ENCODE results near the gene UBAC1. TPM values are rescaled to one million over a fixed set of nuclear protein-coding genes. Genes with fewer than 3 reads are reported as not detected.

The UBAC1 gene, protein sequence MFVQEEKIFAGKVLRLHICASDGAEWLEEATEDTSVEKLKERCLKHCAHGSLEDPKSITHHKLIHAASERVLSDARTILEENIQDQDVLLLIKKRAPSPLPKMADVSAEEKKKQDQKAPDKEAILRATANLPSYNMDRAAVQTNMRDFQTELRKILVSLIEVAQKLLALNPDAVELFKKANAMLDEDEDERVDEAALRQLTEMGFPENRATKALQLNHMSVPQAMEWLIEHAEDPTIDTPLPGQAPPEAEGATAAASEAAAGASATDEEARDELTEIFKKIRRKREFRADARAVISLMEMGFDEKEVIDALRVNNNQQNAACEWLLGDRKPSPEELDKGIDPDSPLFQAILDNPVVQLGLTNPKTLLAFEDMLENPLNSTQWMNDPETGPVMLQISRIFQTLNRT
- 23.1 and 29.1 TPM in 2 replicates for total RNA-seq

DNA sequence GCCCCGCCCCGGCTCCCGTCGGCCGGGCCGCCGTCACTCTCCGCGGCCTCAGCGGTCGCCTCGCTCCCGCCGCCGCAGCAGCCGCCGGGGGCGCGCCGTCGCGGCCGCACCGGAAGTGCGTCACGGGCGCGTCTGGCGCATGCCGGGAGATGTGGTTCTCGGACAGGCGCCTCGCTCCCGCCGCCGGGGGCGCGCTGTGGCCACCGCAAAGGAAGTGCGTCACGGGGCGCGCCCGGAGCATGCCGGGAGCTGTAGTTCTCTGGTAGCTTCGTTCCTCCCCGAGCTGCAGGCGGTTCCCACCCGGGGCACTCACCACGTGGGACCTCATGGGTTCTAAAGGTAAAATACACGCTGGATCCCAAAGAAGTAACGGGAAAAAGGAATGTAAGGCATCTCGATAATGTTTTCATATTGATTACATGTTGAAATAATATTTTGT is at the start of gene UBAC1:
Gene UBAC1, minus strand, starts transcription at position 97 of the 439 bp plus-strand sequence. CDS start 211 bp downstream, outside the sequence.

DNA sequence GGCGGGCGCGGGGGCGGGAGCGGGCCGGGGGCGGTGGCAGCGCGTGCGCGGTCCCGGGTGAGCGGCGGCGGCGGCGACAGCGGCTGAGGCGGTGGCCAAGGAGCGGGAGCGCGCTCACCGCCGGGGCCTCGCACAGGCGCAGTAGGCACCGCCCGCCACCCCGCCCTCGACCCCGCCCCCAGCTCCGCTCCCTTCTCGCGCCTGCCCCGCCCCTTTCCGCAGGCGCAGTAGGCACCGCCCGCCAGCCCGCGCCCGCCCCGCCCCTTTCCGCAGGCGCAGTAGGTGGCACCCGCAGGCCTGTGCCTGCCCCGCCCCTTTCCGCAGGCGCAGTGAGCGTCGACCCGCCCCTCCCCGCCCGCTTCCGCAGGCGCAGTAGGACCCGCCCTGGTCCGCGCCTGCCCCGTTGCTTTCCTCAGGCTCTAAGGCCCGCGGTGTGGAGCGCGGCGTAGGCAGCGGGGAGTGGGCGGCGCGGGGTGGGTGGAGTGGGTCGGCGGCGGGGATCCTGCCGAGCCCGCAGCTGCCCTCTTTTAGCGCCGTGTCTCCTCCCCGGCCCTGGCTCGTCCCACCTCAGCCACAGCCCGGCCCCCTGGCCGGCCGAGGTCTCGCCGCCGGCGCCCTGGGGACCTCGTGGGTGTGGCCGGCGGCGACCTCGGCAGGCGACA is 53.6 kb downstream of the UBAC1 start, which contains the start of gene CAMSAP1:
Gene CAMSAP1, minus strand, starts transcription at position 116 of the 662 bp plus-strand sequence. CDS start 387 bp downstream, outside the sequence.

Other genes with a start within 250 kb of the UBAC1 start
- 14.0 and 21.3 TPM in 2 replicates for gene CAMSAP1, start 53.8 kb downstream of the UBAC1 start, total RNA-seq
- gene NACC2, start 133.9 kb upstream of the UBAC1 start, total RNA-seq: 15.8 and 25.6 TPM in 2 replicates
- 38.2 and 50.4 TPM in 2 replicates for gene TMEM250, start 157.5 kb upstream of the UBAC1 start, total RNA-seq
- not detected in 2 replicates for gene LHX3, start 243.8 kb upstream of the UBAC1 start, total RNA-seq

All from subcutaneous preadipocyte (primary cell).